GM12878 (cell line): ENCODE data around the gene HINT3. TPM values are rescaled to one million over a fixed set of nuclear protein-coding genes. Genes with fewer than 3 reads are reported as not detected.

Experiments used
- ATAC-seq: fragments of 200-7000 bp; cut with Tn5 transposase; 3 replicates; pipeline ENCODE4 v1.9.1; 2020; ENCODE audit warnings: mild to moderate bottlenecking, moderate library complexity
- BruUV-seq: library from RNA; stranded (reverse); fragments of 400-500 nt; replicated peaks from 2 replicates; lab custom pipeline; 2021; lab: Mats Ljungman, UMichigan
- CTCF ChIA-PET: fragments of 300-600 bp; sonication (Branson Sonifier 250); formaldehyde crosslinking; extraction: SDS; loops from one replicate; lab custom pipeline; 2021; ENCODE audit warnings: inconsistent platforms; lab: Yijun Ruan, JAX
- POLR2A ChIA-PET: fragments of 350-600 bp; formaldehyde crosslinking; extraction: SDS; loops from one replicate; lab custom pipeline; 2021; ENCODE audit warnings: inconsistent platforms; lab: Charles Lee
- RAD21 ChIA-PET: fragments of 300-600 bp; sonication (Branson Sonifier 250); formaldehyde crosslinking; loops from one replicate; lab custom pipeline; 2023; ENCODE audit warnings: antibody characterized with exemption; ENCODE audit not compliant: unreplicated experiment; lab: Charles Lee
- SMC1A ChIA-PET: fragments of 300-600 bp; sonication (Branson Sonifier 250); formaldehyde crosslinking; loops from one replicate; lab custom pipeline; 2023; ENCODE audit not compliant: unreplicated experiment, uncharacterized antibody; lab: Charles Lee
- DNase-seq: peaks from one replicate; pipeline ENCODE4 v3.0.0-alpha.2; 2011; ENCODE audit warnings: low read depth, low spot score
- FAIRE-seq: peaks from 3 replicates; lab custom pipeline; 2011; peaks lifted over from hg19 to GRCh38; lab: Jason Lieb, UNC
- H2AFZ ChIP-seq: 2 replicates; pipeline ENCODE4 v1.6.0; 2011; ENCODE audit warnings: low read depth, low read length, control low read depth; ENCODE audit not compliant: control insufficient read depth
- H3K27ac ChIP-seq: 2 replicates; pipeline ENCODE4 v1.5.1; 2011; ENCODE audit warnings: control low read depth; ENCODE audit not compliant: control insufficient read depth, insufficient read depth
- H3K27me3 ChIP-seq, 2 experiments: replicated peaks in 1 of 2; 2 replicates each; pipeline versions ENCODE4 v1.6.0 to v1.6.1; 2011; ENCODE audit warnings: low read length in 1 of 2; ENCODE audit not compliant: control insufficient read depth in 2 of 2, insufficient read depth in 2 of 2
- H3K36me3 ChIP-seq, 2 experiments: 2 replicates each; pipeline ENCODE4 v1.5.1; 2011; ENCODE audit warnings: low read length in 1 of 2; ENCODE audit not compliant: control insufficient read depth in 2 of 2, insufficient read depth in 2 of 2
- H3K4me1 ChIP-seq: 2 replicates; pipeline ENCODE4 v1.6.1; 2011; ENCODE audit warnings: mild to moderate bottlenecking, low read length, moderate library complexity, mixed read lengths; ENCODE audit not compliant: control insufficient read depth, insufficient read depth
- H3K4me2 ChIP-seq: 2 replicates; pipeline ENCODE4 v1.6.0; 2011; ENCODE audit warnings: control low read depth; ENCODE audit not compliant: control insufficient read depth, insufficient read depth
- H3K4me3 ChIP-seq: fragments of 200-600 bp; sonication (generic); 2 replicates; pipeline ENCODE4 v1.5.1; 2016
- H3K79me2 ChIP-seq: 2 replicates; pipeline ENCODE4 v1.6.0; 2011; ENCODE audit warnings: low read length; ENCODE audit not compliant: control insufficient read depth, insufficient read depth
- H3K9ac ChIP-seq: 2 replicates; pipeline ENCODE4 v1.8.0; 2011; ENCODE audit warnings: low read length, control low read depth, mixed read lengths; ENCODE audit not compliant: control insufficient read depth, insufficient read depth
- H3K9me3 ChIP-seq: replicated peaks from 3 replicates; pipeline ENCODE4 v1.5.1; 2011; ENCODE audit warnings: mild to moderate bottlenecking, low read length; ENCODE audit not compliant: control insufficient read depth, insufficient read depth
- H4K20me1 ChIP-seq: 2 replicates; pipeline ENCODE4 v1.6.0; 2011; ENCODE audit not compliant: control insufficient read depth, insufficient read depth
- CEBPB ChIP-seq, 2 experiments: fragments of 150-350 bp in 1 of 2; IDR thresholded peaks; 2 replicates each; pipeline ENCODE4 v1.6.1; 2012 to 2014; ENCODE audit warnings: low read depth in 2 of 2, low read length in 2 of 2, borderline replicate concordance in 1 of 2, inconsistent platforms in 1 of 2
- E2F4 ChIP-seq: IDR thresholded peaks from 2 replicates; pipeline ENCODE4 v1.6.1; 2012; ENCODE audit warnings: low read depth, low read length, improper control_type of control experiment
- EED ChIP-seq: sonication (generic); IDR thresholded peaks from 2 replicates; pipeline ENCODE4 v1.6.1; 2016; ENCODE audit warnings: antibody characterized with exemption, low read depth
- ETV6 ChIP-seq, 2 experiments: fragments of 450-650 bp in 1 of 2; IDR thresholded peaks in 1 of 2; conservative IDR thresholded peaks in 1 of 2; 2 replicates each; pipeline ENCODE4 v1.6.1; 2014; ENCODE audit warnings: antibody characterized with exemption in 1 of 2, borderline replicate concordance in 1 of 2, low read depth in 1 of 2, mild to moderate bottlenecking in 1 of 2, moderate library complexity in 1 of 2
- KLF5 ChIP-seq: fragments of 450-650 bp; IDR thresholded peaks from 2 replicates; pipeline ENCODE4 v1.6.1; 2014; ENCODE audit warnings: mild to moderate bottlenecking; ENCODE audit not compliant: partially characterized antibody
- MTA3 ChIP-seq: IDR thresholded peaks from 2 replicates; pipeline ENCODE4 v1.6.1; 2012; ENCODE audit warnings: low read length, inconsistent platforms, borderline replicate concordance
- RELB ChIP-seq: fragments of 450-650 bp; IDR thresholded peaks from 2 replicates; pipeline ENCODE4 v1.6.1; 2017; ENCODE audit warnings: low read depth, mild to moderate bottlenecking, moderate library complexity
- SKIL ChIP-seq: fragments of 450-650 bp; IDR thresholded peaks from 2 replicates; pipeline ENCODE4 v1.6.1; 2017; ENCODE audit warnings: mild to moderate bottlenecking, low read depth, inconsistent platforms; ENCODE audit not compliant: poor library complexity, severe bottlenecking
- ZBTB4 ChIP-seq: fragments of 450-650 bp; formaldehyde crosslinking; IDR thresholded peaks from 2 replicates; pipeline ENCODE4 v1.4.0; 2022; ENCODE audit warnings: mild to moderate bottlenecking, moderate library complexity
- ZNF687 ChIP-seq: fragments of 450-650 bp; IDR thresholded peaks from 2 replicates; pipeline ENCODE4 v1.6.1; 2017; ENCODE audit warnings: mild to moderate bottlenecking, moderate library complexity
- in situ Hi-C: fragments of 300-500 bp; cut with MboI; formaldehyde crosslinking; loops from 9 replicates; pipeline ENCODE4 v1.14.3; 2018; ENCODE audit warnings: mixed read lengths
- intact Hi-C: fragments of 100-400 bp; cut with micrococcal nuclease; formaldehyde crosslinking; loops from one replicate; pipeline ENCODE4 v1.14.2; 2022; ENCODE audit not compliant: unreplicated experiment
- polyA plus RNA-seq, 11 experiments: library from polyadenylated mRNA; depleted of rRNA in 4 of 11; unstranded in 6 of 11; stranded (reverse) in 5 of 11; fragments of >200 nt; fragmentation: Nextera tagmentation in 4 of 11; fragmentation: Illumina TruSeq in 1 of 11; extraction: Ambion mirVana in 4 of 11; extraction: Trizol in 1 of 11; gene quantifications; 1 replicate in 1 of 11; 2 replicates in 10 of 11; pipeline versions ENCODE4 v1.2.1 to v1.2.3, GENCODE V29; 2011 to 2016; ENCODE audit warnings: inconsistent platforms in 2 of 11, missing spikeins in 2 of 11, low read depth in 1 of 11
- total RNA-seq, 4 experiments: library from RNA; depleted of rRNA in 3 of 4; stranded (reverse); fragments of >200 nt in 3 of 4; fragmentation: Illumina TruSeq in 1 of 4; extraction: Trizol in 1 of 4; gene quantifications; 2 replicates each; pipeline versions ENCODE4 v1.2.1 to v1.2.3, GENCODE V29; 2013 to 2021

The HINT3 gene
- total and polyA plus RNA-seq, 10 of the 15 experiments (the other 5 are each of a cell fraction or from before 2014, with no cell fraction given): 0.72 to 9.1 (median 5.4) TPM

GRCh38 chr6:126007800-126008199, 51.2 kb downstream of the HINT3 start:
- Histone ChIP-seq H3K27ac (no peak overlapping the region), H3K27me3 (no peaks in the 10 kb centered on the region), H3K9ac (no peak overlapping the region), H3K4me1 (no peaks in the 10 kb centered on the region; the same call in 1 of the 2 replicates), H3K9me3 (no peaks in the 10 kb centered on the region), H3K36me3 (peaks cover 2 to 31% of the 10 kb centered on the region in 2 experiments), H3K4me3 (no peak overlapping the region), H2AFZ (no peak overlapping the region), H4K20me1 (no peaks in the 10 kb centered on the region), H3K4me2 (no peak overlapping the region), H3K79me2 (no peaks in the 10 kb centered on the region; the same call in none of the 2 replicates)
- POLR2A ChIA-PET: no interaction called here
- ATAC-seq (no peak), DNase-seq (no peak), FAIRE-seq (no peak)
- in situ Hi-C loops (loop anchor here (25.0 kb wide), 1 partner anchor 655 kb away; no protein-coding TSS in a partner anchor), intact Hi-C loops (no loop called here)
- SMC1A ChIA-PET: interaction anchor here (1.1 kb wide), 1 partner anchor 16 kb away, joined by 4 read pairs; no protein-coding TSS in a partner anchor
- RAD21 ChIA-PET: interaction anchor here (0.7 kb wide), 1 partner anchor 8 kb away, joined by 3 read pairs; no protein-coding TSS in a partner anchor
- CTCF ChIA-PET: interaction anchor here (0.7 to 4.9 kb wide), 3 partner anchors 8 to 37 kb away, joined by 3 to 68 read pairs (median 3); no protein-coding TSS in a partner anchor
- BruUV-seq: no TSS peak
- no peak for TF ChIP-seq ETV6 (conservative IDR thresholded peaks at IDR 0.05 in 1 of 2, IDR thresholded peaks at IDR 0.05 in 1 of 2; ENCODE audit: borderline replicate concordance in 1 of 2, low read depth in 1 of 2)
- TF ChIP-seq CEBPB (IDR thresholded peaks at IDR 0.05; ENCODE audit: borderline replicate concordance in 1 of 2, low read depth in 2 of 2, low read length in 2 of 2): no peak
- TF ChIP-seq MTA3: no peak
- no peak for TF ChIP-seq E2F4
- no peak for TF ChIP-seq SKIL
- TF ChIP-seq RELB: no peak
- TF ChIP-seq ZNF687: no peak
- TF ChIP-seq KLF5: no peak
- no peak for TF ChIP-seq EED
- no peak for TF ChIP-seq ZBTB4
